GM23338 (cell line): ENCODE results near the gene UNC80.

Source experiments
- CREB1 ChIP-seq: fragments of 250-450 bp; sonication (Bioruptor Pico); IDR thresholded peaks from 2 replicates; pipeline ENCODE4 v1.5.0; 2020; ENCODE audit warnings: low read depth, mild to moderate bottlenecking, moderate library complexity
- CTCF ChIP-seq, 2 experiments: fragments of 200-600 bp in 1 of 2; sonication (generic) in 1 of 2; conservative IDR thresholded peaks; 2 replicates each; pipeline versions ENCODE4 v1.5.1 to v1.6.1; 2016 to 2017; ENCODE audit warnings: antibody characterized with exemption in 2 of 2, low read depth in 2 of 2, mild to moderate bottlenecking in 2 of 2, moderate library complexity in 1 of 2
- ETS1 ChIP-seq: IDR thresholded peaks from 2 replicates; pipeline ENCODE4 v1.6.1; 2016; ENCODE audit warnings: antibody characterized with exemption
- EZH2 ChIP-seq: fragments of 200-600 bp; sonication (generic); IDR thresholded peaks from one replicate; pipeline ENCODE4 v1.8.0; 2017; ENCODE audit warnings: antibody characterized with exemption, mild to moderate bottlenecking, low read depth; ENCODE audit not compliant: unreplicated experiment
- EZH2phosphoT487 ChIP-seq: fragments of 200-600 bp; sonication (generic); IDR thresholded peaks from one replicate; pipeline ENCODE4 v1.8.1; 2018; ENCODE audit warnings: antibody characterized with exemption; ENCODE audit not compliant: unreplicated experiment
- JUNB ChIP-seq: IDR thresholded peaks from one replicate; pipeline ENCODE4 v1.6.1; 2016; ENCODE audit warnings: antibody characterized with exemption; ENCODE audit not compliant: unreplicated experiment
- POLR2AphosphoS5 ChIP-seq: IDR thresholded peaks from 2 replicates; pipeline ENCODE4 v1.6.1; 2016; ENCODE audit warnings: antibody characterized with exemption, low read depth
- REST ChIP-seq: IDR thresholded peaks from one replicate; pipeline ENCODE4 v1.6.1; 2018; ENCODE audit warnings: antibody characterized with exemption; ENCODE audit not compliant: unreplicated experiment
- ZNF114 ChIP-seq: fragments of 250-450 bp; sonication (Bioruptor Pico); IDR thresholded peaks from 2 replicates; pipeline ENCODE4 v1.5.0; 2020; ENCODE audit warnings: mild to moderate bottlenecking, moderate library complexity

DNA sequence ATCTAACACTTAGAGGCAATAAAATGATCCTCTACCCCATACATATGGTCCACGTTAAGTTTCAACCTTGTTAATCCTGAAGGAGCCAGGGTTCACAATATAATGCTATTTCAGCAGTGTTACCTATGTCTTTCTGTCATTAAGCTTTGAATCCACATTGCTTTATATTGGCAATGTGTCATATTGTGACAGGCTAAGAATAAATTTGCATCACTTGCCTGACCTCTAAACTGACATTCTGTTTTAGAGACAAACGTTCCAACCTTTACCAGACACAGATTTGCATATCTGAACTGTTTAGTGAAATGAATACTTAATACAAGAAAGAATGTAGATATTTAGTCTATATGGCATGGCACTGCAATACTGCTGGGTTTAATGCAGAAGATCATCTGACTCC, 98.4 kb downstream of the UNC80 start:
- TF ChIP-seq CTCF (conservative IDR thresholded peaks at IDR 0.05; ENCODE audit: low read depth in 2 of 2) (no peak), JUNB (no peak), REST (no peak), POLR2AphosphoS5 (no peak), EZH2 (no peak), EZH2phosphoT487 (no peak), ZNF114 (CRISPR knock-in tag) (no peak), ETS1 (no peak), CREB1 (CRISPR knock-in tag) (no peak)
